ENCODE measurements around the gene PECR.
"Not testable (repeated sequence)": the region's sequence is repeated elsewhere in the genome, so short reads cannot be mapped to it uniquely, and the experiment has no call there.

The PECR gene

DNA sequence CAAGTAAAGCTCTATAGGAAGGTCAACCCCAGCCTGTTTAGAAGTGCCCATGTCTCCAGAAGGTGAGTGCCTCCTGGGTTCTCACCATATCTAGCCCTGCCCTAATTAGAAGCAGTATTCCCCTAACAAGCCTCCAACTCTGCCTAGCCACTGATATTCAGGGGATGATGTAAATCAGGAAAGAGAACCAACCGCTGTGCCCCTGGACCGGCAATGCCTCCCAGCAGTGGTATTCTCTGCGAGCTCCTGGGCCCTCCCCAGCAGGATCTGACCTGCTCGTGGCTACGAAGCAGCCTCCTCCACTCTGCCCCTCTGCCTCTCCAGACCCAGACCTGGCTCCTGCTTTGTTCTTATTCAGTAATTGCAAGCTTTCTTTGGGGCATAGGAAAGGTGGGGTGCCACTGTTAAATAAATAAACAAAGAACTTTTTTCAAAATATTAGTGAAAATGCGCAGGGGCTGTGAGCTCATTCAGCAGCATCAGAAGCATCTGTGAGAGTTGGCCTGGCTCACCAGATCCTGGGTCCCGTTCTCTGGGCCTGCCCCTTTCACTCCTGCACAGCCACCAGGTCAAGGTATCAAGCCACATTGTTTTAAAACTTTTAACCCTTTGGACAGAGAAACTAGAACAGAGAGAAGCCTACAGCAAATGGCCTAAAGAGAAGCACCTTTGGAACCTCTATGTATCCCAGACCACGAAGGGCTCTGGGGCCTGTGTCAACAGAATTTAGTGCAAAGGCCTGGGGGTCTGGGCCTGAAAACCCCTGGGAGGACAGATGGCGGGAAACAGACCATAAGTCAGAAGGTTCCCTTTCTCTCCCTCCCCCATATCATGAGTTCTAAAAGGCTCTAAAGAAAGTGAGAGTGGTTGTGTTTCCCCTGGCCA lies 80.2 kb downstream of the PECR start:
- TF ChIP-seq SUZ12 (IDR thresholded peaks at IDR 0.05; ENCODE audit: extremely low read depth, insufficient read depth, insufficient read length) (no peak), YY1 (IDR thresholded peaks at IDR 0.05; ENCODE audit: insufficient read depth, insufficient read length) (no peak), ZNF274 (IDR thresholded peaks at IDR 0.05; ENCODE audit: low read depth, low read length) (no peak)
- Histone ChIP-seq H3K4me1 (ENCODE audit: insufficient read depth, insufficient read length) (peaks cover 8% of the 10 kb centered on the region), H3K27me3 (ENCODE audit: insufficient read depth, insufficient read length) (no peaks in the 10 kb centered on the region), H3K9me3 (ENCODE audit: insufficient read depth, low read length) (no peaks in the 10 kb centered on the region), H3K36me3 (ENCODE audit: insufficient read depth, insufficient read length, low read length) (peaks cover 10% of the 10 kb centered on the region), H3K4me3 (ENCODE audit: insufficient read length, low read depth) (no peak overlapping the region), H3K9ac (ENCODE audit: insufficient read length, low read depth) (no peak overlapping the region)
- no peak for DNase-seq (ENCODE audit: low read depth, low spot score)

DNA sequence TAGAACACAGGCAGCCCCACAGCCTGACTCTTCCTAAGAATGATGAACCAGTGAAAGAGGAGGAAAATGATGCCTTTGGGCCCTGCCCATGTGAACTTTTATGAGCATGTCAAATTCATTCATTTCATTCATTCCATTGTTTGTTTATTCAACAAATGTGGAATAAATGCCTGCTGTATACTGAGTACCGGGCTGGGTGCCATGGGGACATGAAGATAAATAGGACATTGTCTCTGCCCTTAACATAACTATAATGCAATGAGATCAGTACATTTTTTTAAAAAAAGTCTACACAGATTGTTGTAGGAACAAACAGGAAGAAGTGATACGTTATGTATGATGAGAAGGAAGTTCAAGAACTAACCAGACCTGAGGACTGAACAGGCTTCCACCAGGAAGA lies 83.0 kb downstream of the PECR start:
- Histone ChIP-seq H3K9ac (ENCODE audit: insufficient read length, low read depth) (no peak overlapping the region), H3K36me3 (ENCODE audit: insufficient read depth, insufficient read length, low read length) (peaks cover 13% of the 10 kb centered on the region), H3K9me3 (ENCODE audit: insufficient read depth, low read length) (no peaks in the 10 kb centered on the region), H3K4me1 (ENCODE audit: insufficient read depth, insufficient read length) (peaks cover 11% of the 10 kb centered on the region), H3K4me3 (ENCODE audit: insufficient read length, low read depth) (no peak overlapping the region), H3K27me3 (ENCODE audit: insufficient read depth, insufficient read length) (no peaks in the 10 kb centered on the region)
- TF ChIP-seq SUZ12 (IDR thresholded peaks at IDR 0.05; ENCODE audit: extremely low read depth, insufficient read depth, insufficient read length): no peak
- TF ChIP-seq YY1 (IDR thresholded peaks at IDR 0.05; ENCODE audit: insufficient read depth, insufficient read length): no peak
- TF ChIP-seq ZNF274 (IDR thresholded peaks at IDR 0.05; ENCODE audit: low read depth, low read length): no peak
- no peak for DNase-seq (ENCODE audit: low read depth, low spot score)

DNA sequence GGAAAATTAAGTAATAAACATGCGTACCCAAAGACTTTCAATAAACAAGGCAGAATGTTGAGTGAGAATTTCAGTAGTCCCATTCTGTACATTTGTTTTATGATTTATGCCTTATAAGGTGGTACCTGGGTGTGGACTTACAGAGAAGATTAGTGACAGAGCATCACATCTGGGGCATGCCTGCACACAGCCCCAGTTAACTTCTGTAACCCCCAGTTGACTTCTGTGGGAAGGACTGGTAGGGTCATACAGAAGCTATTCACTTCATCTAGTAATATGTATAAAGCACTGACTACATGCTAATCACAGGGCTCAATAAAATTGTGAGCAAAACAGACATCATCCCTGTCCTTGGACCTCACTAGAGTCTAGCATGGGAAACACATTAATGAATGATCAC lies 84.4 kb downstream of the PECR start:
- H3K9ac ChIP-seq (ENCODE audit: insufficient read length, low read depth): no peak overlapping the region
- peaks cover 13% of the 10 kb centered on the region for H3K36me3 ChIP-seq (ENCODE audit: insufficient read depth, insufficient read length, low read length)
- H3K4me1 ChIP-seq (ENCODE audit: insufficient read depth, insufficient read length): peaks cover 4% of the 10 kb centered on the region
- DNase-seq (ENCODE audit: low read depth, low spot score): no peak
- H3K27me3 ChIP-seq (ENCODE audit: insufficient read depth, insufficient read length): no peaks in the 10 kb centered on the region
- TF ChIP-seq YY1 (IDR thresholded peaks at IDR 0.05; ENCODE audit: insufficient read depth, insufficient read length) (no peak), ZNF274 (IDR thresholded peaks at IDR 0.05; ENCODE audit: low read depth, low read length) (no peak), SUZ12 (IDR thresholded peaks at IDR 0.05; ENCODE audit: extremely low read depth, insufficient read depth, insufficient read length) (no peak)
- no peak overlapping the region for H3K4me3 ChIP-seq (ENCODE audit: insufficient read length, low read depth)
- H3K9me3 ChIP-seq (ENCODE audit: insufficient read depth, low read length): no peaks in the 10 kb centered on the region

DNA sequence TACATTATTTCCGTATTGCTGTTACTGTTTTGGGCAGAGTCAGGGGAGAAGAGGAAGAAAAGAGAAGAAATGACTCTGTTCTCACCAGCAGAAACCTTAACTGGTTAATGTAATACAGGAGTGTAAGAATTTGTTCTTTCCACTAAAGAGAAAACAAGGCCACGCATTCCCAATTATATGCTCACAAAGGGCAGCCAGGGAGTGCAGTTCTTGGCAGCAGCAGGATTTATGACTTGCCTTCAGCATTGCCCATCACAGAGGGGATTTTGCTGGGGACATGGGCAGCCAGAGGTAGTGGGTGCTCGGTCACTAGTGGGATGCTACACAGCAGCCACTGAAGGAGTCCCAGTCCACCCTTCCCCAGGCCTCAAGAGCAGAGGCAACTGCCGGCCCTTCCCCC lies 86.7 kb downstream of the PECR start:
- no peak for TF ChIP-seq SUZ12 (IDR thresholded peaks at IDR 0.05; ENCODE audit: extremely low read depth, insufficient read depth, insufficient read length)
- no peak for TF ChIP-seq YY1 (IDR thresholded peaks at IDR 0.05; ENCODE audit: insufficient read depth, insufficient read length)
- TF ChIP-seq ZNF274 (IDR thresholded peaks at IDR 0.05; ENCODE audit: low read depth, low read length): no peak
- Histone ChIP-seq H3K4me1 (ENCODE audit: insufficient read depth, insufficient read length) (peaks cover 4% of the 10 kb centered on the region), H3K27me3 (ENCODE audit: insufficient read depth, insufficient read length) (no peaks in the 10 kb centered on the region), H3K9me3 (ENCODE audit: insufficient read depth, low read length) (no peaks in the 10 kb centered on the region), H3K9ac (ENCODE audit: insufficient read length, low read depth) (no peak overlapping the region), H3K4me3 (ENCODE audit: insufficient read length, low read depth) (no peak overlapping the region), H3K36me3 (ENCODE audit: insufficient read depth, insufficient read length, low read length) (peaks cover 7% of the 10 kb centered on the region)
- DNase-seq (ENCODE audit: low read depth, low spot score): no peak

DNA sequence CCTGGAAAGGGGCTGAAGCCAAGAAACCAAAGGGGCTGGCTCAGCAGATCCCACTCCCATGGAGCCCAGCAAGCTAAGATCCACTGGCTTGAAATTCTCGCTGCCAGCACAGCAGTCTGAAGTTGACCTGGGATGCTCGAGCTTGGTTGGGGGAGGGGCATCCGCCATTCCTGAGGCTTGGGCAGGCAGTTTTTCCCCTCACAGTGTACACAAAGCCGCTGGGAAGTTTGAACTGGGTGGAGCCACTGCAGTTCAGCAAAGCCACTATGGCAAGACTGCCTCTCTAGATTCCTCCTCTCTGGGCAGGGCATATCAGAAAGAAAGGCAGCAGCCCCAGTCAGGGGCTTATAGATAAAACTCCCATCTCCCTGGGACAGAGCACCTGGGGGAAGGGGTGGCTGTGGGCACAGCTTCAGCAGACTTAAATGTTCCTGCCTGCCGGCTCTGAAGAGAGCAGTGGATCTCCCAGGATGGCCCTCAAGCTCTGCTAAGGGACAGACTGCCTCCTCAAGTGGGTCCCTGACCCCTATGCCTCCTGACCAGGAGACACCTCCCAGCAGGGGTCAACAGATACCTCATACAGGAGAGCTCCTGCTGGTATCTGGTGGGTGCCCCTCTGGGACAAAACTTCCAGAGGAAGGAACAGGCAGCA lies 92.9 kb downstream of the PECR start:
- peaks cover 15% of the 10 kb centered on the region; the same call in 1 of the 2 replicates for H3K9me3 ChIP-seq (ENCODE audit: insufficient read depth, low read length)
- not testable (repeated sequence) for DNase-seq (ENCODE audit: low read depth, low spot score); H3K9ac ChIP-seq (ENCODE audit: insufficient read length, low read depth); H3K27me3 ChIP-seq (ENCODE audit: insufficient read depth, insufficient read length); H3K4me1 ChIP-seq (ENCODE audit: insufficient read depth, insufficient read length); H3K36me3 ChIP-seq (ENCODE audit: insufficient read depth, insufficient read length, low read length); H3K4me3 ChIP-seq (ENCODE audit: insufficient read length, low read depth)
